ENCODE results near the gene FGF19. TPM values are rescaled to one million over a fixed set of nuclear protein-coding genes. Genes with fewer than 3 reads are reported as not detected.

The FGF19 gene
- polyA plus RNA-seq, 4 donors = 0.62 to 1.7 (median 1.1) TPM

Other genes with a start within 250 kb of the FGF19 start
- gene LINC01488, start 222.4 kb downstream of the FGF19 start, polyA plus RNA-seq (ENCODE audit: insufficient read length in 4 of 4) = under 1 TPM in 1 of 4 donors, not detected in 3; 0.03 TPM
- gene CCND1, start 62.9 kb downstream of the FGF19 start, polyA plus RNA-seq (ENCODE audit: insufficient read length in 4 of 4) = 100 to 1,000 TPM; 133 to 171 (median 157) TPM
- 10 to 100 TPM; 18.0 to 24.2 (median 21.0) TPM for gene LTO1, start 28.7 kb downstream of the FGF19 start, polyA plus RNA-seq (ENCODE audit: insufficient read length in 4 of 4)
- gene FGF4, start 71.3 kb upstream of the FGF19 start, polyA plus RNA-seq (ENCODE audit: insufficient read length in 4 of 4) = under 1 TPM in 1 of 4 donors, not detected in 3; 0.03 TPM
- gene FGF3, start 115.4 kb upstream of the FGF19 start, polyA plus RNA-seq (ENCODE audit: insufficient read length in 4 of 4) = not detected

Data from right renal pelvis (tissue), 4 donors.